Measurements from ENCODE around the gene CIP2A. TPM values are rescaled to one million over a fixed set of nuclear protein-coding genes. Genes with fewer than 3 reads are reported as not detected.

The CIP2A gene
- total RNA-seq, 1 donor from 2014 or later, result 8.6 TPM

DNA sequence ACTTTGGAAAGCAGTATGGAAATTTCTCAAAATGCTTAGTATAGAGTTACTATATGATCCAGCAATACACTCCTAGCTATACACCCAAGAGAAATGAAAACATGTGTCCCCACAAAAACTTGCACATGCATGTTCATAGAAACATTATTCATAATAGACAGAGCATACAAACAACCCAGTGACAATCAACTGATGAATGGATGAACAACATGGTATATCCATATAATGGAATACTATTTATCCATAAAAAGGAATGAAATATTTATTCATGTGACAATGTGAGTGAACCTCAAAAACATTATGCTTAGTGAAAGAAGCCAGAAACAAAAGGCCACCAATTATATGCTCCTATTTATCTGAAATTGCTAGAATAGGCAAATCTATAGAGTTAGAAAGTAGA, 85.5 kb downstream of the CIP2A start:
- no peak overlapping the region for H3K9ac ChIP-seq (ENCODE audit: low read length)
- no peak overlapping the region for H3K4me3 Mint-ChIP-seq (ENCODE audit: unreplicated experiment)
- H2AFZ ChIP-seq (ENCODE audit: low read depth, low read length), result no peak overlapping the region
- no peak overlapping the region for H3K4me2 ChIP-seq (ENCODE audit: low read length)
- no peaks in the 10 kb centered on the region for H3K4me1 Mint-ChIP-seq (ENCODE audit: low read depth, unreplicated experiment)
- H3K27me3 ChIP-seq (ENCODE audit: insufficient read depth, low read length), result no peaks in the 10 kb centered on the region
- DNase-seq (ENCODE audit: low read depth) (no peak), FAIRE-seq (no peak)
- H4K20me1 ChIP-seq (ENCODE audit: insufficient read depth, low read length), result no peaks in the 10 kb centered on the region
- H3K9me3 ChIP-seq (ENCODE audit: insufficient read depth, low read depth, low read length), result no peaks in the 10 kb centered on the region
- no peaks in the 10 kb centered on the region for H3K27me3 Mint-ChIP-seq (ENCODE audit: low read depth, unreplicated experiment)
- TF ChIP-seq EZH2 (IDR thresholded peaks at IDR 0.05; ENCODE audit: insufficient read depth, low read length), result no peak
- TF ChIP-seq, protein P1, sequence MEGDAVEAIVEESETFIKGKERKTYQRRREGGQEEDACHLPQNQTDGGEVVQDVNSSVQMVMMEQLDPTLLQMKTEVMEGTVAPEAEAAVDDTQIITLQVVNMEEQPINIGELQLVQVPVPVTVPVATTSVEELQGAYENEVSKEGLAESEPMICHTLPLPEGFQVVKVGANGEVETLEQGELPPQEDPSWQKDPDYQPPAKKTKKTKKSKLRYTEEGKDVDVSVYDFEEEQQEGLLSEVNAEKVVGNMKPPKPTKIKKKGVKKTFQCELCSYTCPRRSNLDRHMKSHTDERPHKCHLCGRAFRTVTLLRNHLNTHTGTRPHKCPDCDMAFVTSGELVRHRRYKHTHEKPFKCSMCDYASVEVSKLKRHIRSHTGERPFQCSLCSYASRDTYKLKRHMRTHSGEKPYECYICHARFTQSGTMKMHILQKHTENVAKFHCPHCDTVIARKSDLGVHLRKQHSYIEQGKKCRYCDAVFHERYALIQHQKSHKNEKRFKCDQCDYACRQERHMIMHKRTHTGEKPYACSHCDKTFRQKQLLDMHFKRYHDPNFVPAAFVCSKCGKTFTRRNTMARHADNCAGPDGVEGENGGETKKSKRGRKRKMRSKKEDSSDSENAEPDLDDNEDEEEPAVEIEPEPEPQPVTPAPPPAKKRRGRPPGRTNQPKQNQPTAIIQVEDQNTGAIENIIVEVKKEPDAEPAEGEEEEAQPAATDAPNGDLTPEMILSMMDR (IDR thresholded peaks at IDR 0.05; ENCODE audit: insufficient read depth, low read depth, low read length), result no peak
- no peak overlapping the region for H3K4me3 ChIP-seq (ENCODE audit: insufficient read depth, low read depth, low read length)
- H3K4me1 ChIP-seq (ENCODE audit: insufficient read depth, low read length), result no peaks in the 10 kb centered on the region
- no peaks in the 10 kb centered on the region for H3K9me3 Mint-ChIP-seq (ENCODE audit: unreplicated experiment)
- H3K27ac Mint-ChIP-seq (ENCODE audit: unreplicated experiment), result no peak overlapping the region
- H3K36me3 Mint-ChIP-seq (ENCODE audit: low read depth, unreplicated experiment), result no peaks in the 10 kb centered on the region
- H3K27ac ChIP-seq (ENCODE audit: low read depth, low read length), result no peak overlapping the region
- H3K79me2 ChIP-seq (ENCODE audit: insufficient read depth, low read length), result no peaks in the 10 kb centered on the region
- no peaks in the 10 kb centered on the region for H3K36me3 ChIP-seq (ENCODE audit: insufficient read depth, low read length)

DNA sequence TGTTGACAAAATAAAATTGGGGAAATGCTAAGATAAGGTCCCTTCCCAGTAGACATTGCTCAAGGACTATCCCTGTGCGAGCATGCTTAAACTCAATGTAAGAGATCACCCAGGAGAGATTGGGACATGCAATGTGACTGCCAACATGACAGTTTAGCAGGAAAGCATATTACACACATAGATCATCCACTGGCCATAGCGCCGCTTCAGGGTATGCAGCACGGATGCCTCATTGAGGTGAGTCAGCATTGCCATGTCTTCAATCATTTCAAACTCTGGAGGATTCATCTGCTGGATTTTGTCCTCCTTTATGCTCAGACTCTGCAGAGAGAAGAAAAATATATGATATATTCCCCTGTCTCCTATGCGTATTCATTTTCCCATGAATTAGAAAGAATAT, 87.7 kb downstream of the CIP2A start:
- Mint-ChIP-seq H3K27ac (ENCODE audit: unreplicated experiment) (no peak overlapping the region), H3K36me3 (ENCODE audit: low read depth, unreplicated experiment) (no peaks in the 10 kb centered on the region), H3K9me3 (ENCODE audit: unreplicated experiment) (no peaks in the 10 kb centered on the region), H3K4me1 (ENCODE audit: low read depth, unreplicated experiment) (no peaks in the 10 kb centered on the region), H3K4me3 (ENCODE audit: unreplicated experiment) (no peak overlapping the region), H3K27me3 (ENCODE audit: low read depth, unreplicated experiment) (no peaks in the 10 kb centered on the region)
- Histone ChIP-seq H3K36me3 (ENCODE audit: insufficient read depth, low read length) (no peaks in the 10 kb centered on the region), H3K9ac (ENCODE audit: low read length) (no peak overlapping the region), H2AFZ (ENCODE audit: low read depth, low read length) (no peak overlapping the region), H3K79me2 (ENCODE audit: insufficient read depth, low read length) (no peaks in the 10 kb centered on the region), H3K4me1 (ENCODE audit: insufficient read depth, low read length) (no peaks in the 10 kb centered on the region), H3K9me3 (ENCODE audit: insufficient read depth, low read depth, low read length) (no peaks in the 10 kb centered on the region), H4K20me1 (ENCODE audit: insufficient read depth, low read length) (no peaks in the 10 kb centered on the region), H3K27me3 (ENCODE audit: insufficient read depth, low read length) (no peaks in the 10 kb centered on the region), H3K4me2 (ENCODE audit: low read length) (no peak overlapping the region), H3K4me3 (ENCODE audit: insufficient read depth, low read depth, low read length) (no peak overlapping the region), H3K27ac (ENCODE audit: low read depth, low read length) (no peak overlapping the region)
- FAIRE-seq (no peak), DNase-seq (ENCODE audit: low read depth) (no peak)
- TF ChIP-seq EZH2 (IDR thresholded peaks at IDR 0.05; ENCODE audit: insufficient read depth, low read length), result no peak
- TF ChIP-seq, protein P1 (IDR thresholded peaks at IDR 0.05; ENCODE audit: insufficient read depth, low read depth, low read length), result no peak

DNA sequence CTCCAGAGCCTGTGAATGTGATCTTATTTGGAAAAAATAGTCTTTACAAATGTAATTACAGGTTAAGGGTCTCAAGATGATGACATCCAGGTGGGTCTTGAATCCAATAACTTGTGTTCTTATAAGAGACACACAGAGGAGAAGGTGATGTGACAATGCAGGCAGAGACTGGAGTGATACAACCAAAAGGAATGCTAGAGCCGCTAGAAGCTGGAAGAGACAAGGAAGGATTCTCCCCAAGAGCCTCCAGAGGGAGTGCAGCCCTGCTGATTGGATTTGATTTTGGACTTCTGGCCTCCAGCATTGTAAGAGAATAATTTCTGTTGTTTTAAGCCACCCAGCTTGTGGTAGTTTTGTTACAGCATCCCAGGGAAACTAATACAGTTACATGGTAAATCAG, 88.5 kb downstream of the CIP2A start:
- Histone ChIP-seq H2AFZ (ENCODE audit: low read depth, low read length) (no peak overlapping the region), H3K9ac (ENCODE audit: low read length) (no peak overlapping the region), H3K4me3 (ENCODE audit: insufficient read depth, low read depth, low read length) (no peak overlapping the region), H3K4me2 (ENCODE audit: low read length) (no peak overlapping the region), H3K36me3 (ENCODE audit: insufficient read depth, low read length) (no peaks in the 10 kb centered on the region), H3K27me3 (ENCODE audit: insufficient read depth, low read length) (no peaks in the 10 kb centered on the region), H3K79me2 (ENCODE audit: insufficient read depth, low read length) (no peaks in the 10 kb centered on the region), H3K4me1 (ENCODE audit: insufficient read depth, low read length) (no peaks in the 10 kb centered on the region), H4K20me1 (ENCODE audit: insufficient read depth, low read length) (no peaks in the 10 kb centered on the region), H3K9me3 (ENCODE audit: insufficient read depth, low read depth, low read length) (no peaks in the 10 kb centered on the region), H3K27ac (ENCODE audit: low read depth, low read length) (no peak overlapping the region)
- FAIRE-seq (no peak), DNase-seq (ENCODE audit: low read depth) (no peak)
- Mint-ChIP-seq H3K9me3 (ENCODE audit: unreplicated experiment) (no peaks in the 10 kb centered on the region), H3K27ac (ENCODE audit: unreplicated experiment) (no peak overlapping the region), H3K27me3 (ENCODE audit: low read depth, unreplicated experiment) (no peaks in the 10 kb centered on the region), H3K36me3 (ENCODE audit: low read depth, unreplicated experiment) (no peaks in the 10 kb centered on the region), H3K4me3 (ENCODE audit: unreplicated experiment) (no peak overlapping the region), H3K4me1 (ENCODE audit: low read depth, unreplicated experiment) (no peaks in the 10 kb centered on the region)
- TF ChIP-seq, protein P1 (IDR thresholded peaks at IDR 0.05; ENCODE audit: insufficient read depth, low read depth, low read length), result no peak
- no peak for TF ChIP-seq EZH2 (IDR thresholded peaks at IDR 0.05; ENCODE audit: insufficient read depth, low read length)

Other genes with a start within 250 kb of the CIP2A start
- 0.36 and 0.59 TPM in 2 replicates for gene MYH15, start 78.8 kb downstream of the CIP2A start, total RNA-seq
- 10.9 and 12.9 TPM in 2 replicates for gene DZIP3, start 284 bp upstream of the CIP2A start, total RNA-seq
- not detected in 2 replicates for gene RETNLB, start 168.0 kb upstream of the CIP2A start, total RNA-seq
- not detected in 2 replicates for gene TRAT1, start 233.3 kb upstream of the CIP2A start, total RNA-seq

Measured in astrocyte (in vitro differentiated cells and primary cell).